Esophagus muscularis mucosa (tissue), 4 donors: ENCODE results near the gene QRICH2. TPM values are rescaled to one million over a fixed set of nuclear protein-coding genes. Genes with fewer than 3 reads are reported as not detected.
A peak's percentile ranks its signal among the peaks of the same experiment; 100 is the strongest.

Experiments used
- DNase-seq: peaks from one replicate; pipeline ENCODE4 v3.0.0-alpha.2; 2017; ENCODE audit errors: extremely low spot score
- H3K27ac ChIP-seq, 4 donors: fragments of 200-600 bp; sonication (generic); replicated peaks in 1 of 4; 1 replicate in 3 of 4; 2 replicates in 1 of 4; pipeline ENCODE4 v1.5.1; 2016 to 2019; ENCODE audit warnings: mild to moderate bottlenecking in 1 of 4
- H3K27me3 ChIP-seq, 4 donors: fragments of 200-600 bp; sonication (generic); one replicate each; pipeline versions ENCODE4 v1.5.1 to v1.6.0; 2016 to 2019
- H3K36me3 ChIP-seq, 4 donors: fragments of 200-600 bp; sonication (generic); one replicate each; pipeline ENCODE4 v1.5.1; 2016 to 2019
- H3K4me1 ChIP-seq, 4 donors: fragments of 200-600 bp; sonication (generic); one replicate each; pipeline ENCODE4 v1.5.1; 2016 to 2019
- H3K4me3 ChIP-seq, 4 donors: fragments of 200-600 bp; sonication (generic); 1 replicate in 2 of 4; 2 replicates in 2 of 4; pipeline ENCODE4 v1.5.1; 2016 to 2019; ENCODE audit warnings: mild to moderate bottlenecking in 4 of 4, moderate library complexity in 1 of 4
- H3K9me3 ChIP-seq, 4 donors: fragments of 200-600 bp; sonication (generic); 1 replicate in 3 of 4; 2 replicates in 1 of 4; pipeline ENCODE4 v1.5.1; 2016 to 2019
- EP300 ChIP-seq: sonication (generic); formaldehyde crosslinking; IDR thresholded peaks from one replicate; pipeline ENCODE4 v1.6.1; 2017; ENCODE audit warnings: antibody characterized with exemption
- POLR2A ChIP-seq: fragments of 450-650 bp; IDR thresholded peaks from one replicate; pipeline ENCODE4 v1.6.1; 2017; ENCODE audit warnings: antibody characterized with exemption, moderate library complexity, mild to moderate bottlenecking, low read depth
- POLR2AphosphoS5 ChIP-seq, 2 donors: sonication (generic); formaldehyde crosslinking; IDR thresholded peaks; one replicate each; pipeline ENCODE4 v1.6.1; 2017; ENCODE audit warnings: antibody characterized with exemption in 2 of 2
- WGBS: methylation state at CpG from one replicate; pipeline ENCODE4 v1.1.5; 2018; 5-methylcytosine and 5-hydroxymethylcytosine counted together
- intact Hi-C: fragments of 100-400 bp; cut with DNase I; formaldehyde crosslinking; loops from one replicate; pipeline ENCODE4 v1.15.1; 2023
- total RNA-seq, 4 donors: library from RNA; depleted of rRNA; stranded (reverse); fragments of >200 nt; gene quantifications; one replicate each; pipeline versions ENCODE4 v1.1.0 to v1.2.1, GENCODE V29; 2016
- TF ChIP-seq, protein P1 (sequence below), 3 experiments: fragments of 200-600 bp in 2 of 3; fragments of 450-650 bp in 1 of 3; sonication (generic) in 2 of 3; IDR thresholded peaks; one replicate each; pipeline ENCODE4 v1.5.1; 2017 to 2019; ENCODE audit warnings: antibody characterized with exemption in 3 of 3, mild to moderate bottlenecking in 2 of 3, moderate library complexity in 1 of 3

The QRICH2 gene
- total RNA-seq, 4 donors from 2014 or later, result 1.7 to 2.6 (median 2.1) TPM

DNA sequence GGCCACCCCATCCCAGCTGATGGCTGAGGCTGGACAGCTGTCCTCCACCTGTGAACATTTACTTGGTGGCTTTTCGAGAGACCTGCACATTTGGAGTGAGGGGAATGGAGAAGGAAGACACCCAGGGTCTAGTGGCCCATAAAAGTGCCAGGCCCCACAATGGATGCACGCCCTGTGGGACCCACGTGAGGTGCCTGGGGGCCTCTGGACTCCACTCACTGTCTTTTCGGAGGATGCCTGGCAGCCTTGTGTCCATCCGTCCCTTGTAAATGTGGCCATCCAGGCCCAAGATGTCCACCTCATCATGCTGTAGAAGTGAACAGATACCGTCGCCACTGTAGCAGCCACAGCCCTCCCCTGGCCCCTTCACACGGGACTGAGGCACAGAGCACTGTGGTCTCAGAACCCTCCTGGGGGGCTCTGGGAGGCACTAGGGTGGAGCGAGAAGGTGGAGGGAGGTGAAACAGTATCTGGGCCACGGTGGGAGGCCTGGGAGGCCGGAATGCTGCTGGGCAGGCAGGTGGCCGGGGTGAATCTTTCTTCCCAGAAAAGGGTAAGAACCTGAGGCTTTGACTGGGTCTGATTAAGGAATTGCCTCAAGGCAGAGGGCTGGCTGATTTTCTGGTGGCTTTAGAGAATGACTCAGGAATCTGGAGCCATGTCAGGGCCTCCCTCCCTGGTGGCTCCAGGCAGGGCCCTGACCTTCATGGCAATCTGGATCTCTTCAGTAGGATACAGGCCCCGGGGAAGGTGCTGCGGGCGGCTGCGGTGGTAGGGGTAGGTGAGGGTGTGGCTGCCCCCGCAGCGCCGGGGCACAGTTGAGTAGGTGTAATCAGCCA lies 31.4 kb downstream of the QRICH2 start:
- intact Hi-C loops, result loop anchor here (5.0 kb wide), 1 partner anchor 94 kb away; no protein-coding TSS in a partner anchor
- TF ChIP-seq, protein P1, sequence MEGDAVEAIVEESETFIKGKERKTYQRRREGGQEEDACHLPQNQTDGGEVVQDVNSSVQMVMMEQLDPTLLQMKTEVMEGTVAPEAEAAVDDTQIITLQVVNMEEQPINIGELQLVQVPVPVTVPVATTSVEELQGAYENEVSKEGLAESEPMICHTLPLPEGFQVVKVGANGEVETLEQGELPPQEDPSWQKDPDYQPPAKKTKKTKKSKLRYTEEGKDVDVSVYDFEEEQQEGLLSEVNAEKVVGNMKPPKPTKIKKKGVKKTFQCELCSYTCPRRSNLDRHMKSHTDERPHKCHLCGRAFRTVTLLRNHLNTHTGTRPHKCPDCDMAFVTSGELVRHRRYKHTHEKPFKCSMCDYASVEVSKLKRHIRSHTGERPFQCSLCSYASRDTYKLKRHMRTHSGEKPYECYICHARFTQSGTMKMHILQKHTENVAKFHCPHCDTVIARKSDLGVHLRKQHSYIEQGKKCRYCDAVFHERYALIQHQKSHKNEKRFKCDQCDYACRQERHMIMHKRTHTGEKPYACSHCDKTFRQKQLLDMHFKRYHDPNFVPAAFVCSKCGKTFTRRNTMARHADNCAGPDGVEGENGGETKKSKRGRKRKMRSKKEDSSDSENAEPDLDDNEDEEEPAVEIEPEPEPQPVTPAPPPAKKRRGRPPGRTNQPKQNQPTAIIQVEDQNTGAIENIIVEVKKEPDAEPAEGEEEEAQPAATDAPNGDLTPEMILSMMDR (IDR thresholded peaks at IDR 0.05), result no peak
- no peak for TF ChIP-seq POLR2A
- no peak for TF ChIP-seq EP300
- TF ChIP-seq POLR2AphosphoS5 (IDR thresholded peaks at IDR 0.05), result no peak
- H3K27me3 ChIP-seq, result no peaks in the 10 kb centered on the region
- H3K4me1 ChIP-seq, result peaks cover 16 to 41% (median 33%) of the 10 kb centered on the region in 4 donors
- peaks cover 0 to 23% (median 0%) of the 10 kb centered on the region in 4 donors for H3K36me3 ChIP-seq
- DNase-seq, result no peak
- no peak overlapping the region for H3K4me3 ChIP-seq
- no peaks in the 10 kb centered on the region for H3K9me3 ChIP-seq
- peak overlapping the region in 1 of 4 donors; percentile 14 for H3K27ac ChIP-seq
- WGBS, result 87% methylated on average over 16 of the region's 19 CpGs

DNA sequence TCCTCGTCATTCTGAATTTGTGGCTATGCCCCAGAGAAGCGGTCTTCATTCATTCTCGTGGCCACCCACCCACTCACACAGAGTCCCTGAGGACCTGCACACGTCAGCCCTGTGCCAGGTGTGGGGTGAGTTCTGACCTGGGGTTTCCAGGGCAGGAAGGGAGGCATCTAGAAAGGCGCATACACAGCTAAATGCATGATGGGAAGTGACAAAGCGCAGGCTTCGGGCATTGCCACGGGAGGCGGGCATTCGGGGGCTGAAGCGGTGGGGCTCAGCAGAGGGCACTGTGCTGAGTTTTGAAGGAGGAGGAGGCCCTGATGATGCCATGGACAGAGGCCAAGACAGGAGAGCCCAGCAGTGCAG lies 32.0 kb downstream of the QRICH2 start:
- intact Hi-C loops, result loop anchor here (5.0 kb wide), 1 partner anchor 94 kb away; no protein-coding TSS in a partner anchor
- no peak overlapping the region for H3K27ac ChIP-seq
- H3K27me3 ChIP-seq, result no peaks in the 10 kb centered on the region
- no peaks in the 10 kb centered on the region for H3K9me3 ChIP-seq
- no peak overlapping the region for H3K4me3 ChIP-seq
- WGBS, result 89% methylated on average over 11 of the region's 11 CpGs
- no peak for DNase-seq
- H3K36me3 ChIP-seq, result peaks cover 0 to 26% (median 2%) of the 10 kb centered on the region in 4 donors
- TF ChIP-seq POLR2AphosphoS5 (IDR thresholded peaks at IDR 0.05) (no peak), POLR2A (no peak), EP300 (no peak)
- TF ChIP-seq, protein P1 (IDR thresholded peaks at IDR 0.05), result no peak
- H3K4me1 ChIP-seq, result peaks cover 21 to 47% (median 39%) of the 10 kb centered on the region in 4 donors

DNA sequence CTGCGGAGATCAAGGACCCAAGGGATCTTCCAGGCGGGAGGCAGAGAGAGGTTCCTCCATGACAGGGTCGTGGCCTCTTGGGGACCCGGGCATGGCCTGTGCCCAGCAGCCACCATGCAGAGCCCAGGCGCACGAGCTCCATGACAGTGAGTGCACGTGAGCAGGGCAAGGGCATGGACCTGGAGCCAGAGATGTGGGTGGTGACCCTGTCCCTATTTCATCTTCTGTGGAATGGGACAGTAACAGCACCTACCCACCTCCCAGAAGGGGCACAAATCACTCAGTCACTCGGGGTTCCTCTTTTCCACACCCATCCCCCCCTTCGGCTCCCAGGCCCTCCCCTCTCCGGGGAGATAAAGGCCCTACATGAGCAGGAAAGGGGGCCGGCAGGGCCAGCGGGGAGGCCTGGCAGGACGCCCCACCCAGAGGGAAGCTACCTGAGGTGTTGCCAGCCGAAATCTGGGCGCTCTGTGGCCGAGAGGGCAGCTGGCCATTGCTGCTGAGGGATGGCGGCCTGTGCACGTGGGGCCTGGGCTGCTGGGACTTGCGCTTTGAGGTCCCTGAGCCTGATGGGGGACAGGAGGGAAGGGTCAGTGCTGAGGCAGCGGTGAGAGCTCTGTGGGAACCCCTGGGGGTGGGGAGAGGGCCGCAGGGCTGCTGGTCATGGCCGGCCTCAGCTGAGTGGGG lies 32.6 kb downstream of the QRICH2 start:
- no peaks in the 10 kb centered on the region for H3K9me3 ChIP-seq
- intact Hi-C loops, result loop anchor here (5.0 kb wide), 1 partner anchor 93 kb away; no protein-coding TSS in a partner anchor
- no peaks in the 10 kb centered on the region for H3K27me3 ChIP-seq
- no peak overlapping the region for H3K4me3 ChIP-seq
- no peak overlapping the region for H3K27ac ChIP-seq
- TF ChIP-seq POLR2AphosphoS5 (IDR thresholded peaks at IDR 0.05), result no peak
- TF ChIP-seq, protein P1 (IDR thresholded peaks at IDR 0.05), result no peak
- no peak for TF ChIP-seq POLR2A
- no peak for TF ChIP-seq EP300
- 90% methylated on average over 16 of the region's 22 CpGs for WGBS
- peaks cover 0 to 29% (median 8%) of the 10 kb centered on the region in 4 donors for H3K36me3 ChIP-seq
- peaks cover 26 to 53% (median 44%) of the 10 kb centered on the region in 4 donors for H3K4me1 ChIP-seq
- DNase-seq, result no peak

DNA sequence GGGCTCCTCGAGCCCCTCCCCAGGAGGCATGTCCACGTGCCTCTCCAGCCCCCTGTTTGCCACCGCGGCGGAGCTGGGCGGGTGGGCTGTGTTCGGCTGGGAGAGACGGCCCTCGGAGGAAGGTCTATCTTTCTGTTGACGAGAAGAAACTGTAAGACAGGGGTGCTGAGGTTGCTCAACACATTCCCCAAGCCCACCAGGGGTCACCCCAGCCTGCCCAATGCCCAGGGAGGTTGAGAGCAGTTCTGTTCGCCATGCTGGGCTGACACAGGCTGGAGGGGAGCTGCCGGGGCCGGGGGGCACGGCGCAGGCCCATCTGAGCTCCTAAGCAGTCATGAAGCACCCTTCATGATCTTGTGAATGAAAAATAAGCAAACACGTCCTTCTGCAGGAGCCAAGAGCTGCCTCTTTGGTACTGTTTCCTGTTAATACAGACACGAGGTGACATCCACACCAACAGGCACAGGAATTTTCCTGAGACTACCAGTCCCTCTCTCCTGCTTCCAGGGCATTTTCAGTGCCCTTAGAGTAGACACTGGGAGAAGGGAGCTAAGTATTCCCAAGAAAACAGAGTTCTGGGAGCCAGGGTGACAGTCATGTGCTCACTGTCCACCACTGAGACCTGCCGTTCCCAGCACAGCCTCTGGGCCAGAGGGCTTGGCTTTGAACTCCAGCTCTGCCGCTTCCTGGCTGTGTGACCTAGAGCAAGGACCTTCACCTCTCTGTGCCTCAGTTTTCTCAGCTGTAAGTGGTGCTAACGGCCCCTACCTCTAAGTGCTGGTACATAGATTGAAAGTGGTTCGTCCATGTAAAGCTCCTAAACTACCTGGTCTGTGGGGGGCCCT lies 33.7 kb downstream of the QRICH2 start:
- WGBS, result 66% methylated on average over 19 of the region's 21 CpGs
- intact Hi-C loops, result loop anchor here (5.0 kb wide), 1 partner anchor 37 kb away; no protein-coding TSS in a partner anchor
- H3K36me3 ChIP-seq, result peaks cover 0 to 34% (median 18%) of the 10 kb centered on the region in 4 donors
- no peaks in the 10 kb centered on the region for H3K27me3 ChIP-seq
- peak overlapping the region in 2 of 4 donors; percentile 19 to 26 for H3K27ac ChIP-seq
- DNase-seq, result no peak
- no peak overlapping the region for H3K4me3 ChIP-seq
- H3K9me3 ChIP-seq, result no peaks in the 10 kb centered on the region
- TF ChIP-seq EP300, result no peak
- TF ChIP-seq, protein P1 (IDR thresholded peaks at IDR 0.05), result no peak
- TF ChIP-seq POLR2A, result no peak
- no peak for TF ChIP-seq POLR2AphosphoS5 (IDR thresholded peaks at IDR 0.05)
- H3K4me1 ChIP-seq, result peaks cover 35 to 58% (median 47%) of the 10 kb centered on the region in 4 donors
